ENCODE data around the gene KIAA2012. TPM values are rescaled to one million over a fixed set of nuclear protein-coding genes. Genes with fewer than 3 reads are reported as not detected.

KIAA2012 gene
- total RNA-seq, 1 donor from 2014 or later: not detected

DNA sequence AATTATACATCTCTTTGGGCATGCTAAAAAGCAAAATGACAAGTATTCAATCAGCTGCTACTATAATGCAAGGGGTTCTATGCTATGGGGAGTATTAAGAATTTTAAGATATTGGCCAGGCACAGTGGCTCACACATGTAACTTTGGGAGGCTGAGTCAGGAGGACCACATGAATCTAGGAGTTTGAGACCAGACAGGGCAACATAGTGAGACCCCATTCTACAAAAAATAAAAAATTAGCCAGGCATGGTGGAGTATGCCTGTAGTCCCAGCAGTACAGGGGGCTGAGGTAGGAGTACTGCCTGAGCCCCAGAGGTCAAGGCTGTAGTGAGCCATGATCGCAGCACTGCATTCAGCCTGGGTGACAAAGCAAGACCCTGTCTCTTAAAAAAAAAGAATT lies 5.5 kb upstream of the KIAA2012 start:
- DNase-seq (ENCODE audit: missing footprints): no peak
- intact Hi-C loops (cut with DNase I): no loop called here
- no peak for ATAC-seq

DNA sequence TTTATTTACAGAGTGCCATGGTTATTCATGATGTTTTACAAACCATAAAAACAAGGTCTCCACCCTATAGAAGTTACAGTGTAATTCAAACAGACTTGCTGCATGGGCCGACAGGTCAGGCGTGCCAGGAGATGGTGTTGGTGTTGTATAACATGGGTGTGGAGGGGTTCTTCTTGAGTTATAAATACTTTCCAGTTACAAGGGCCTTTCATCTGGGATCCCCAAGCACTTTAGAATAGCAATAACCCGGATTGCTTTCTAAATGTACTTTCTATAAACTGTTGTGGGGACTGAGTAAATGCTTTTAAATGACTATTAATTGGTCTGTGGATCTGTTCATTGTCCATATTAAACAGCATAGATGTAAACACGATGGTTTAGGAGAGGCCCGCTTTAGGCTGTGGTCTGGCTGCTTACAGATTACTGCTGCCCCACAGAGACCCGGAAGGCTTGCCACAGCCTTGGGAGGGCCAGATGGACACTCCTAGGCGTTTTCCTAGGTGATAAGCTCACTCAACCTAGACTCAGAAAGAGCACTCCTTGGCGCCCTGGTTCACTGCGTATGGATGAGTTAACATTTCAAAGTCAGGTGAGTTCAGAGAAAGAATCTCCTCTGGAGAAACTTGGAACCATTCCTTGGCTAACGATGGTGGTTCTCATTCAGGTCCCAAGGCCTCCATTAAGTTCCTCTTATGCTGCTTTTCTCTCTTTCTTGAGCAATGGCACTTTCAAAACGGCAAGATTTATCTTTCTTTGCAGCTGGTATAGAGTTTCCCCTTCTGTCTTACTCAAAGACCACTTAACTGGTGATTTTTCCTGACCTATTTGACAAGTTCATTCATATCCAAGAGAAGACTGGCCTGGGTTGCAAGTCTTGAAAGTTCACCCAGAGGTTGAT lies 3.6 kb upstream of the KIAA2012 start:
- intact Hi-C loops (cut with DNase I): no loop called here
- ATAC-seq (no peak), DNase-seq (ENCODE audit: missing footprints) (no peak)

DNA sequence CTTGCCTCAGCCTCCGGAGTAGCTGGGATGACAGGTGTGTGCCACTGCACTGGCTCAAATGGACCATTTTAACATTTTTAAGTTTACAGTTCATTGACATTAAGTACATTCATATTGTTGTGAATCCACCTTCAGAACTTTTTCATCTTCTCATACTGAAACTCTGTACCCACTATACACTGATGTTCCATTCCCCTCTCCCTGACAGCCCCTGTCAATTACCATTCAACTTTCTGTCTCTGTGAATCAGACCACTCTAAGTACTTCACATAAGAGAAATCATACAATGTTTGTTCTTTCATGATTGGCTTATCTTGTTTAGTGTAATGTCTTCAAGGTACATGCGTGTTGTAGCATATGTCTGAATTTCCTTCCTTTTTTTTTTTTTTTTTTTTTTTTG lies 1.9 kb upstream of the KIAA2012 start:
- no peak for ATAC-seq
- no peak for DNase-seq (ENCODE audit: missing footprints)
- intact Hi-C loops (cut with DNase I): no loop called here

DNA sequence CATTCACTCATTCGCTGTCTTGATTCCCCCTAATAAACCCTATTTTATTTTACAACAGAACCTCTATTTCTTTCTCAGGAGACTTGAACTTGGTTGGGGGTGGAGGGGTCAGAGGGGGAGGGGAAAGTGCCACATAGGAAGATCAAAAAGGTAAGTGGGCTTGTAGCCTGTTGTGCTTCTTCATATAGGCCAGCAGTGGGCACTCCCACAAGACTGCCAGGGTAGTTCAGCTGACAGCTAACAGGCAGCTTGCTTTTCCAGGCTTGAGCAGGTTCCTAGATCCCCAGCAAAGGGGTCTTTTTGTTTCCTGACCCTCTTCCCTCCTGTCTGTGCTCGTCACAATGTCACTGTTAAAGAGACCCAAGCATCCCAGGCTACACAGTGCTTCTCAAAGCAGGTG lies 829 bp upstream of the KIAA2012 start:
- no peak for DNase-seq (ENCODE audit: missing footprints)
- intact Hi-C loops (cut with DNase I): no loop called here
- ATAC-seq: no peak

DNA sequence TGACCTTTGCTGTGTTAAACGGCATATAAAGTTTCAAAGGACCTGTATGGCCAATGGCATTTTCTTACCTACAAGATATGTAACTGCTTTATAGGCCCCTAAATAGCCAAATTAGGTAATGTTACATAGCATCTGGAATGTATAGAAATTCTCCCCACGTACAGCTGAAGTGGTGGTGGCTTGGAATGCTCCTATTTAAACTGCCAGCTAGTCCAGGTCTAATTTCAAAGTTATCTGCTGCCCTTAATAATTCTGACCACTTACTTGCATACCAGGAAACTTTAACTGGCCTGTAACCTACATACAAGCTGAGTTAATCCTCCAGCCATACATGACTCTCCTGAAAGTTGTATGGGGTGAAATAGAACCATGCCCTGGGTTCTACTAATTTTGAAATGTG lies 1.3 kb downstream of the KIAA2012 start:
- intact Hi-C loops (cut with DNase I): no loop called here
- ATAC-seq (no peak), DNase-seq (ENCODE audit: missing footprints) (no peak)

DNA sequence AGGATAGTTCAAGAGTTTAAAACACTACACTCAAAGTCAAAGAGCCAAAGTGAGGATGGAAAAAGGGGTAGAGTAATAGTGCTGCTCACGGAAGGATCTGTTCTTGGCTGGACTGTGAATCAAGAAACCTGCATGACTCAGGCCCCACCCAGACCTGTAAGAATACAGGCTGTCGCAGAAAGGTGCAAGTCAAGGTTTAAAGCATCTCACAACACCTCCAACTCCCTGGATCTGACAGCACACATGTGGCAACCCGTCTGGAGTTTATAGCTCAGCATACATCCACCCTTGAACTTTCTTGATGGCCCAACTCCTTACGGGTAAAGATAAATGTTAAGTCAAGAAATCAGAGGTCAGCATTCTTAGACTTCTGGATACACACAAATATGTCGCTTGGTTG lies 6.3 kb downstream of the KIAA2012 start:
- DNase-seq (ENCODE audit: missing footprints): no peak

DNA sequence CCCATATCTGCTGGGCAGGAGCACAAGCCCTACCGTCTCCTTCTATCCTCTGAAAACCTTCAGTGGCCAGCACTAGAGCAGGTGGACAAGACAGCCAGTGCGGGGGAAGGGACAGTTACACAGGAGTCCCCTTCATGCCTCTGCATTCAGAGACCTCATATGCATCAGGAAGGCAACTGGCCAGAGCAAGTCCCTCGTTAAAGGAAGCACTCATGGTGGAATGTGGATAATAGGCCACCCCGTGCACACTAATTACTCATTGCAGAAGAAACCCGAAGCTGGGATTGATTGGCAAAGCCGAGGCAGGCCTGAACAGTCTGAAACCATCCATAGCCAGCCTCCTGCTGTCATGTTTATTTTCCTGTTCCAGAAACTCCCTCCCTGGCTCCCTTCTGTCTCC lies 11.2 kb downstream of the KIAA2012 start:
- ATAC-seq (no peak), DNase-seq (ENCODE audit: missing footprints) (no peak)
- intact Hi-C loops (cut with DNase I): no loop called here

More for the DNA sequence above, 6.3 kb downstream of the KIAA2012 start:
- no peak for ATAC-seq
- intact Hi-C loops (cut with DNase I): no loop called here

DNA sequence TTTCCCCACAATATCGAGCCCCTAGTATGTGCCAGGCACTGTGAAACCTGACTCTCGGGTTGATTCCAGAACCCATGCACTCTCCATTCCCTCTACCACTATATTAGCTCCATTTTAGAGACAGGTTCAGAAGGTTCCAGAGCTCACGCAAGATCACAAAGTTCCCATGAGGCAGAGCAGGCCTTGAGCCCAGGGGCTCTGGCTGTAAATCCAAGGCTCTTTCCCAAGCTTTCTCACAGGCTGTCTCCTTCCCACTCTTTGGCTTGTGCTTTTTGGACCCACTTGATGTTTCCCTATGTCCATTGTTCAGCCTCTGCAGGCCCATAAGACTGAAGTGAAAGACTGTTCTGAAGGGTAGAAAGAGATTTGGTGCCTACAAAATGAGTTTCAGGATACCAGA lies 15.7 kb downstream of the KIAA2012 start:
- intact Hi-C loops (cut with DNase I): no loop called here
- ATAC-seq: peak; percentile 79
- DNase-seq (ENCODE audit: missing footprints): no peak

DNA sequence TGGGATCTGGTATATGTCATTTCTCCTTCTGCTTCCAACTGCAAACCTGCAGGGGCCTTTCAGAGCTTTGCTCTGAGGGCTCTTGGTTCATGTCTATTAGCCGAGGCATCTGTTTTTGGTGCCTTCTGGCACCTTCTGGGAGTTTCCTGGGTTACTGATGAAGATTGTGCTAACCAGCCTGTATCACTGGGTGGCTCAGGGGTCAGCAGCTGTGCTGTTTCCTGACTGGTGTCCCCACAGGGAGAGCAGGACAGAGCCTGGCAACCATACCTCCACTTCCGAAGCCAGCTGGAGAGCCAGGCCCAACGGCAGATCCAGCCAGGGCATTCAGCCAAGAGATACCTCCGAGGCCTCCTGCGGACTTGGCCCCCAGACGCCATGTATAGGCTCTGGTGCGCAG lies 17.5 kb downstream of the KIAA2012 start:
- no peak for DNase-seq (ENCODE audit: missing footprints)
- peak; percentile 80 for ATAC-seq
- intact Hi-C loops (cut with DNase I): no loop called here

DNA sequence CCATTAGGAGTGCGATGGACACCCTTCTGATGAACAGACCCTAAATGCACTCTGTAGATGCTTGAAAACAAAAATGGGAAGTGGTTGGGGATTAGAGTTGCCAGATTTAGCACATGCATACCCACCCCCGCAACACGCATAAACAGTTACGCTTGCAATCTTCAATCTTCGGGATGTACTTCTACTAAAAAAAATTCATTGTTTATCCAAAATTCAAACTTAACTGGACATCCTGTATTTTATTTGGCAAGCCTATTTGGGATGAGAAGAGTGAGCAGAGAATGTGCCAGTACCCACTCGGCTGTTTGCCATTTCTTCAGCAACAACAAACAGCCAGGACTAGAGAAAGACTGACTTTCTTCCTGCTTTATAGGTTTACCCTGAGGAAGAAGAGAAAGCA lies 18.4 kb downstream of the KIAA2012 start:
- no peak for ATAC-seq
- DNase-seq (ENCODE audit: missing footprints): no peak
- intact Hi-C loops (cut with DNase I): no loop called here

DNA sequence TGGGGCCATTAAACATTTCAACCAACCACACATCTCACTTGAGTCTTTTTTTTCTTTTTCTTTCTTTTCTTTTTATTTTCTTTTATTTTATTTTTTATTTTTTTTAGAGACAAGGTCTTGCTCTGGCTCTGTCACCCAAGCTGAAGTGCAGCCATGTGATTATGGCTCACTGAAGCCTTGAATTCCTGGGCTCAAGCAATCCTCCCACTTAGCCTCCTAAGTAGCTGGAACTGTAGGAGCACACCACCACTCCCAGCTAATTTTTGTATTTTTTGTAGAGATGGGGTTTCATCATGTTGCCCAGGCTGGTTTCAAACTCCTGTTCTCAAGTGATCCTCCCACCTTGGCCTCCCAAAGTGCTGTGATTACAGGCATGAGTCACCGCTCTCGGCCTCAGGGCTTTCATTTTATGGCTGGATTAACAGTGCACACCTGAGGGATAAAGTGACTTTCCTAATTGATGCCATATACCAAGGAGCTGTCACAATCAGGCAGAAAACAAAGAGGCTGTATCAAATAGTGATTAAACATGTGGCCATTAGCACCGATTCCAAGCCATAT lies 21.5 kb downstream of the KIAA2012 start:
- DNase-seq (ENCODE audit: missing footprints) (no peak), ATAC-seq (no peak)
- intact Hi-C loops (cut with DNase I): no loop called here

DNA sequence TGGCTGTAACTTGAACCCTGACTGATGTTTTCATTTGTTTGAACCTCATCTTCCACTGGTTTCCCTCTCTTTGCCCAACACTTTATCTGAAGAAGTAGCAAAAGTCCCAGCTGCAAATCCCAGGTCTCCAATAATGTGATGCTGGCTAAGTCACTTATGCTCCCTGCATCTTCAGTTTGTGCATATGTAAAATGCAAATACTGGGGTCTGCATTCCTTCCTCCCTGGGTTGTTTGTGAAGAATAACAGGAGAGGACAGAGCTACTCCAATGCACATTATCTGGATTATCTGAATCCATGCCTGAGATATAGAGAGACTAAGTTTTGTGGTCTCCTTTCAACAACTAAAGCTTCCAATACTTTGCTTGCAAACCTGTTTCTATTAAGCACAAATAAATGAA lies 22.2 kb downstream of the KIAA2012 start:
- intact Hi-C loops (cut with DNase I): no loop called here
- DNase-seq (ENCODE audit: missing footprints) (no peak), ATAC-seq (no peak)

DNA sequence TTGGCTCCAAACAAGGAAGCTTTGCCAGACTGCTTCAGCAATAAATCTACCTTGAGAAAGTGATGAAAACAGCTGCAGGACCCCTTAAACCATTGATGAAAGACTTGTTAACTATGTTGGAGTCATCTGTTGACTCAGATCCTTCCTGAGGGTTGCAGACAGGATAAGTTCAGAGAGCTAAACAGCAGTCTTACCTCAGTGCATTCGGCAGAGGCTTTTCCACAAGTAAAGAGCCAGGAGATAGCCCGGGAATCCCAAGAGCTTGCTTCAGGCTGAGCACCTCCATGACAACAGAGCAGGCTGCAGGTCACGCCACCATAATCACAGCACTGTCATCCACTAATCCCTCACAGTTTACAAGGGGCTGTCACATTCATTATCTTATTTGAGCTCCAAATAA lies 23.7 kb downstream of the KIAA2012 start:
- DNase-seq (ENCODE audit: missing footprints): no peak
- intact Hi-C loops (cut with DNase I): no loop called here
- ATAC-seq: no peak

DNA sequence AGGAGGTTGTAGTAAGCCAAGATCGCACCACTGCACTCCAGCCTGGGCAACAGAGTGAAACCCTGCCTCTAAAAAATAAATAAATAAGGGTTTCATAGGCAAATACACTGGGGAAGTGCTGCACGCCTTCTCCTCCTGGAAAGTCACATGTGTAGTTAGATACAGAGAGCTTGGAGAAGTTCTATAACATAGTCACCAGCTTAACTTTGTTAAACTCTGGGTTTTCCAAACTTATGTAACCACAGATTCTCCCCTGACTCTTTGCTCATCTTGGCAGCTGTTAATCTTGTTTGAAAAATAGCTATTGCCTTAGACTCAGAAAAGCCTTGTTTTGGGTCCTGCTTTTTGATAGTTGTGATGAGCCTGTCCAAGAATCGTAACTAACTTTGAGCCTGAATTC lies 25.2 kb downstream of the KIAA2012 start:
- ATAC-seq (no peak), DNase-seq (ENCODE audit: missing footprints) (no peak)
- intact Hi-C loops (cut with DNase I): no loop called here

DNA sequence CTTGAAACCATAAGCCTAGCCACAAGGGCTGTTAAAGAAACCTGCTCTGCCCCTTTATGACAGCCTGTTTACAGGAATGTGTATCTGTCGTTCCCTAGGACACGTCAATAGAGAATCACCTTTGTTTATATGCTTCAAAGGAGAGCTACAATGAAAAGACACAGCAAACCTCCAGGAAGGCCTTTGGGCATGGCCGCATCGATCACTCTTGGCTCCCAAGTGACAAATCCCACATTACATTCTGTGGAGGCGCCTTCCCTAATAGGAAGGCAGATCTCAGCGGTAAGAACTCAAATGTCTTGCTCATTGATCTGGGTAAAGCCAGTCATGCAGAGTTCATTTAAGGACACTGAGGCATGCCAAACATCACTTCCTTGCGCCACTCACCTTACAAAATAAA lies 26.5 kb downstream of the KIAA2012 start:
- intact Hi-C loops (cut with DNase I): no loop called here
- ATAC-seq: no peak
- no peak for DNase-seq (ENCODE audit: missing footprints)

DNA sequence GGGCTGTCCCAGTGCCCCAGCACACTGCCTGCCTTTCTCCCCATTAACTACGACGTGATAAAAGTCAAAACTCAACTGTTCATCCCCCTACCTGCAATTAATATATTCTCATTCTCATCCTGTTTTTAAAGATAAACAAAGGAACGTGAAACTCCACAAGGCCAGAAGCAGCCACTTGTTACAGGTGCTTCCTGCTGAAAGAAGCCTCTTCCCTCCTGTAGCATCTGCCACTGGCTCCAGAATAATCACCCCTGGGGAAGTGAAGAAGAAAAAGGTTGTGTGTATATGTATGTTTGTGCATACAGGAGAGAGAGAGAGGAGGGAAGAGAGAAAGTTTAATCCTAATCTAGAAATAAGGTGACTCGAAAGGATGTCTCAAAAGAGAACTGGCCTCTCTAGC lies 27.1 kb downstream of the KIAA2012 start:
- ATAC-seq (no peak), DNase-seq (ENCODE audit: missing footprints) (no peak)
- intact Hi-C loops (cut with DNase I): no loop called here

DNA sequence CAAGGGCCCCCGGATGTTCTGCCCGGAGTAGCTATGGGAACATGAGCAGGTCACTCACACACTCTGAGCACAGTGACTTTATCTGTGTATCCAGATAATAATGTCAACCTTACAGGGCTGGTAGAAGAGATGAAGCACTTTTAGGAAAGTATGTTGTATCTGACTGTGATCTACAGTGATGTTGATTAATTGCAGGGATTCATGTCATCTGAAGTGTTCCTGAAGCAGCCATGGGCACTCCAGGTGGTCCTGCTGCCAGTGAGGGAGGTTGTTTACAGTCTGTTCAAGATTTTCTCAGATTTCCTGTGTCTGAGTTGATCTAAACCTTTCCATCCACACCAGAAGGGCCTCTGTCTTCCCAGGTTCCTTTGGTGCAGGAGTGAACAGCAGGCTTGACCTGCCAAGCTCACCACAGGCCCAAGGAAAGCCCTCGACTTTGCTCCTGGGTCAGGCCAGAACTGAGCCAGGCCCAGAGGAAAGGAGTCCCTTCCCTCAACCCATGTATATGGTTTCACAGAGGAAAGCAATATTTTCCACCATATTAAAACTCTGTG lies 28.0 kb downstream of the KIAA2012 start:
- ATAC-seq (no peak), DNase-seq (ENCODE audit: missing footprints) (no peak)
- intact Hi-C loops (cut with DNase I): no loop called here

DNA sequence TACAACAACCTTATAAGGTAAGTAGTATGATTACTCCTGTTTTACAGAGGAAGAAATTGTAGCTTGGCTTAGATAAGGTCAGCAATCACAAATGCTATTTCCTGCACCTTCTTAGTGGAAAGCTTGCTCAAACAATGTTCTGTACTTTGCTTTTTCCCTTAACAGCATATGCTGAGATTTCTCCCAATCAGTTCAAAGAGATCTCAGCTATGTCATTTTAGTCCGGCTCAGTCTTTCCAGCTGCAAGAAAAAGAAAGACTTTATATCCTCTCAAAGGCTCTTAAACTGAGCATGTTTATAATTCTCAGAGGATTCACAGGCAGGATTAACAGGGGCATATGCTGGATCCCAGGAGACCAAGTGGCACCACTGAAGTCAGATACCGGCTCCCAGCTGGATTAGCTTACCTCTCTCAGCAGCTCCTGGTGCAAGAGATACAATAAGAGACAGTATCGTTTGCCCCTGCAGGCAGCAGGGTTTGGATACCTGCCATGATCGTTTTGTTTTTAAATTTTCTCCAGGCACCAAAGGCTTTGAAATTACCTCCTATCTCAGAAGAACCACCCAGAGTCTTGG lies 29.5 kb downstream of the KIAA2012 start:
- intact Hi-C loops (cut with DNase I): no loop called here
- DNase-seq (ENCODE audit: missing footprints) (no peak), ATAC-seq (no peak)

DNA sequence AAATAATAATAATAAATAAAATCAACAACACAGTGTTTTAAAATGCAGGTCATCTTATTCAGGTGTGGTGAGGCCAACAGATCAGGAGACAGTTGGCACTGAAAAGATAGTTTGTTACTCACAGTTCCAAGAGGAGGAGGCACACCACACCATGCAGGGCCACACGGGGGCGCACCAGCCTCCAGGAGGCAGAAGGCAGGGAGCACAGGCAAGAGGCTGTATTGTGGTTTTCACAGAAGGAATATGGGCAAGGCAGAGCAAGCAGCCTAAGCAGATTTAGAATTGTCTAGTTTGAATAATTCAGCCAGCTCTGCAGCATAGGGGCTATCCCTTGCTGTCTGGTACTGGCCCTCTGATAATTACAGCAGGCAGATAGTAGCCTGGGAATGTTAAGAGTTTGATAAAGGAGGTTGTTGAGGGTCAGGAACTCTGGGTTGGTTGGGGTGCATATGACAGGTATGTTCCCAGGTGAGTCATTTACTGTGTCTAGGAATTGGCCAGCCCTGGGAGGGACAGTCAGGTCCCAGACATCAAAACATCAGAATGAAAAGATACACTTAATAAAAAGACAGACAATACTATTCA lies 31.3 kb downstream of the KIAA2012 start:
- intact Hi-C loops (cut with DNase I): no loop called here
- ATAC-seq (no peak), DNase-seq (ENCODE audit: missing footprints) (no peak)

DNA sequence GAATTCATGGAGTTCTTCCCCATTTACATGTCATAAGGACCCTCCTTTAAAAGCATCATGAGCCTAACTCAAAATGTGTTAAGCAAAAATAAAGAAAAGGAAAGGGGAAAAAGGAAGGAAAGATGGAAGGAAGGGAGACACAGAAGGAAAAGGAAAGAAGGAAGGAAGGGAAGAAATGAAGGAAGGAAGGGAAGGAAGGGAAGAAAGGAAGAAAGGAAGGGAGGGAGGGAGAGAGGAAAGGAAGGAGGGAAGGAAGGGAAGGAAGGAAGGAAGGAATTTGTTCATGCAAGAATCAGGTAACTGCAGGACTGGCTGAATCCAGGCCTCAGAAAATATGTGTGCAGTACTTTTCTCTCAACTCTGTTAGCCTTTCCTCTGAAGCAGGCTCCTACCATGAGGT lies 32.0 kb downstream of the KIAA2012 start:
- intact Hi-C loops (cut with DNase I): no loop called here
- ATAC-seq (no peak), DNase-seq (ENCODE audit: missing footprints) (no peak)
